HG03135 (cell line): ENCODE measurements around the gene ACOT9.
"Not testable (repeated sequence)": the region's sequence is repeated elsewhere in the genome, so short reads cannot be mapped to it uniquely, and the experiment has no call there.

Source experiments
- ATAC-seq: cut with Tn5 transposase; IDR thresholded peaks from one replicate; pipeline ENCODE4 v1.9.1; 2021; ENCODE audit warnings: mild to moderate bottlenecking, moderate library complexity; ENCODE audit not compliant: unreplicated experiment

The ACOT9 gene

DNA sequence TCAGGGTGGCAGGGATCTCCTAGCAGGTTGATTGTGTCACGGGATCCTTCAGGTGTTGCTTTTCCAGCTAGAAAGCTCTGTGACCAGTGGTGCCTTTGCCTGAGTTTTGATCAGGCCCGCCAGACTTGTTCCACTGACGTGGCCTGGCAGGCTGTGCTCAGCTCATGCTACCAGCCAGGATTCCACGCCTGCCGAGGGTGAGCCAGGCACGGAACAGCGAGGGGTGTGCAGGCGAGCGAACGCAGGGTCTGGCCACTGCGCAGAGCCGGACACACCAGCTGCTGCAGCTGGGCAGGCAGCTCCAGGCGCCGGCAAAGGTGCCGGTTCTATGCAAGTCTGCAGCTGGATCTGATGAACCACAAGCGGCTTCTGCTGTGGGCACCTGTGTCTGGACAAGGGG, 22.8 kb upstream of the ACOT9 start:
- ATAC-seq, result no peak

DNA sequence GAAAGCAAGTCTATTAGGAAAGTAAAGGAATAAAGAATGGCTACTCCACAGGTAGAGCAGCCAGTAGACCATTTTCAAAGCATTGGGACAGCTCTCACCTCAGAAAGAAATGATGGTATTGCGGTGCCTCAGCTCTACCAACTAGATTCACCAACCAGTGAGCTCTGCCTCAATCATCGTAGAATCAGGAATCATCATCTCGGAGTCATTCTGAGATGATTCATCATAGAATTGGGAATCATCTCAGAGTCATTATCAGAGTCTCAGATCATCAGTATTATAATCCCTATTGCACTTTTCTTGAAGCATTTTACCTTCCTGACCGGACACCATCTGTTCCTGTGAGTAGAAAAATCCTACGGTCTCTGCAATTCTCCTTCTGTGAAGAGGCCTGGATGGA, 22.4 kb upstream of the ACOT9 start:
- ATAC-seq, result no peak

DNA sequence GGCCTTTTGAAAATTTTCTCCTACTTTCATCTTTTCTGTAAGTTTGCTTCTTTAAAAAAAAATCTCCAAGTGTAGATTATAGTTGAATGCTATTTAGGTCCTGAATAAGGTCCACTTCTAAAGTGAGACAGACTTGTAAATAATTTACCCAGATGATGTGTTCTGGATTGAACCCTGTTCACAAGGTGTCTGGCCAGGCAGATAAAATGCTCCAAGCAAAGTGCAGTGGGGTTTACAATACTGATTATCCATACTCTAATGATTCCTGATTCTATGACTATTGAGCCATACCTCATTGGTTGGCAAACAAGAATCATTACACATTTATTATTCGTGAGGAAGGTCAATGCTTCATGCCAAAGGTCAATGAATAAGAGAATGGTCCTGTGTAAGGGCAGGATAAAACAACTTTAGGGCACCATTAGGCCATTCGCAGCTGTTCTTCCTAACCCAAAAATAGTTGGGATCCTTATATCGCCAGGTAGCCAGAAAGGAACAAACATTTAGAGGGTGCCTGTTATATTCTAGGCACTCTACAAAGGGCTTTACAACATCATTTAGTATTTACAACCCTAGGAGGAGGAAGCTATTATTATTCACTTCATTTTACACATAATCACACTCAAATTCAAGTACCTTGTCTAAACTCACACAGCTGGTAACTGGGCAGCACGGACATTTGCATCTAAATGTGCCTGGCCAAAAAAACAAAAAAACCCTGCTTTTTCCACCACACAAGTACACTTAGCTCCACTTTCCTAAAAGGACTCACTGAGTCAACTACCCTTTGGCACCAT, 21.3 kb upstream of the ACOT9 start:
- ATAC-seq, result no peak

DNA sequence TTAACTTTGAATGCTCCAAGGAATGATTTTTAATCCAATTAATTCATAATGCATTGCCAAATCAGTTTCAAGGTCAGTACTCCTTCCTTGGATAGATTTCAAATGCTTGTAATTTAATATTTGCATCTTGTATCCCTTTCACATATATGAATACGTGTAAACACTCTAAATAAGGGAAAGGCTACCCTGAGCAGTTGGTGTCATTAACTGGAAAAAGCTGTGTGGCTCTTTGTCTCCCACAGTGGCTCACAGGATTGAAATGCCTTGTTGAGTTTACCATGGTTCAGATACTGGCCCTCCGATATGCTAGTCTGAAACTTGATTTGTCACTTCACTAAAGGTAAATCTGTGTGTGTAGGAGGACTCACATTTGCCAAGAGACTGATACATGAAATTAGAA, 16.7 kb upstream of the ACOT9 start:
- no peak for ATAC-seq

DNA sequence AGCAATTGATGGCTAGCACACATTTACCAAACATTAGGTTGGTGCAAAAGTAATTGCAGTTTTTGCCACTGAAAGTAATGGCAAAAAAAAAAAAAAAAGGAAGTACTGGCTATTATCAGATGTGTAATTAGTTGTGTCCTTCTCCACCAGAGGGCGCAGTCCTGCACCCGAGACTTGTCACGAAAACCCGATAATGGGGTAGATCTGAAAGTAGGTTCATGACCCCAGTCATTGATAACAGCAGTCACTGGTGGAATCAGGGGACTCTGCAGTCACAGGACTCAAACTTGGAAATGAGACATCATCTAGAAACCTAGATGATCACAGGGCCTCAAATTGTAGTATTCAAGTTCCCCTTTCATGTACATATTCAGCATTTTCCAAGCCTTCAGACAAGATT, 13.1 kb upstream of the ACOT9 start:
- ATAC-seq, result peak; percentile 72

DNA sequence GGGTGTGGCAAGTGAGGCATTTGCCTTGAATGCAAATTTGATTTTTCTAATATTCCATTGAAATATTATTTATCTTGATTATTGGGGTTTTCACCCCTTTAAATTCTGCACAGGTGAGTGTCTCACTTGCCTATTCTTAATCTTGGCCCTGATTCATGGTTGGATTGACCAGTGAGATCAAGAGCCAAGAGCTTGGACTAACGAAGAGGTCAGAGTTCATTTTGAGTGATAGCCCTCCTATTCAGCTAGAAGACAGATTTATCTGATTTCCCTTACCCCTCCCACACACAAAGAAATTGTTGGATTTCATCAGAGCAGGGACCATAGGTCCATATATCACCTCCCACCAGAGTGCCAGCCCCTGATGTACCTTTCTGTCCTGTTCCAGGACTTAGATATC, 11.6 kb upstream of the ACOT9 start:
- ATAC-seq, result no peak

DNA sequence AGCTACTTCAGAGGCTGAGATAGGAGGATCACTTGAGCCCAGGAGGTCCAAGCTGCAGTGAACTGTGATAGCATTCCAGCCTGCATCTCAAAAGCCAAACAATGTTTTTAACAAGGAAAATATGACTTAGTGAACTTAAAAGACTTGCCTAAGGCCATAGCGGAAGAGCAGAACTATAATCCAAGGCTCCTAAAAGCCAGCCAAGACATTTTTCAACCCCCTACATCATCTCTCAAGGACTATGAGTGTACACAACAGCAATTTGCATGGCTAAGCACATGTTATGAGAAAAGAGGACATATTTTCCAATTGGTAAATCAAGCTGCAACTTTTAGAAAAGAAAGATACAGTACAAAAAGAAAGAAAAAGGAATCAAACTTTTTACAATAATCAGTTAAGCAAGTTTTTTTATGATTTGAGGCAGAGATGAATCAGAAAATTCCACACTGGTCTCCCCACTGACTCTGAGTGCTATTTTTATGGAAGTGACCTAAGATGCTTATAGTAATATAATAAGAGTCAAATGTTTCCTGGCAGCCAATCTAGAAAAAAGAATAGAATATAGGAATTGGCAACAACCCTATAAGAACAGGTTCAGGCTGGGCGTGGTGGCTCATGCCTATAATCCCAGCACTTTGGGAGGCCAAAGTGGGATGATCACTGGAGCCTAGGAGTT, 9.8 kb upstream of the ACOT9 start:
- ATAC-seq, result no peak

DNA sequence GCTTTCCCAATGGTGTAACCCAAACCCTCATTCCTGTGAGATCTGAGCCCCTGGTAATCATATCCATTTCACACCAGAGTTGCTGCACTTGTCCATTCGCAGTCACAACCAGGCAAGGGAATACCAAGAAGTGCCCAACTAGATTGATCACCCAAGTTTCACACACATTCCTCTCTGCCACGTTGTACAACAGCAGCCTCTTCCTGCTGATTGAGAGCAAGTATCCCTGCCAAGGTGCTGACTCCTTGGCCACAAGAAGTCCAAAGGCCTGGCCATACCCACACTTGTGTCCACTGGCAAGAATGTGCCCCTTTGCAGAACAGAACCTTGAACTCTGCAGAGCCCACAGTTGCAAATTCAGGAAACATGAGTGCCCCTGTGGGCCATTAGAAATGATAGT, 6.5 kb upstream of the ACOT9 start:
- ATAC-seq, result no peak

DNA sequence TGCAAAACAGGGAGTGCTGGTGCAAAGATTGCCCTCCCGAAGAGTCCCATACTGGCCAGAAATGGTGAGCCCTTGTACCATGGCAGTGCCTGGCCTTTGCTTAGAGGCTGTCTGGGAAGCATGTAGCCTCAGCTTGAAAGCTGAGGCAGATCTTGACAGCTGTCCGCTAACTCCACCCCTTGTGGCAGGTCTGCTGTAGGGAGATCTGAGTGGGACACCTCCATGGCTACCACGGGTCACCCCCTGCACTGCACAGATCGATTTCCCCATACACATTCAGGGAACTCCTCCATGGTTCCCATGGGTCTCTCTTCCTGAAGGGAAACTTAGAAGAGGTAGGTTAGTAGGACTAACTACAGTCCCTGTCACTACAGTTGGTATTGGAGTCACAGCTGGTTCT, 6.1 kb upstream of the ACOT9 start:
- no peak for ATAC-seq

DNA sequence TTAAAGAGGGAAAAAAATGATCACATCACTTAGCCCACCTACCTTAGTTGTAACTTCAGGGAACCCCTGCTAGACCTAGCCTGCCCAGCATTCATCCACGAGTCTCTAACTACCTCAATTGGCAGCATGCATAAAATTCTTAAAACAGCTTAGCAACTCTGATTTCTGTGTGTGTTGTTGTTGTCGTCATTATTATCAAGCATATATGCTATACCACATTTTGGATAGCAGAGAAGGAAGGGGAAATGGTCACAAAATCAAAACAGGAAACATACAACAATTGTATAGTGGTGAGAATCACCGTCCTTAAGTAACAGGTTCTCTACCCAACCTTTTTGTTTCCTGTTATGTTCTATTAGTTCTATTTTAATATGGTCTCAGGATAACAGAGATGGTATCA, 2.7 kb upstream of the ACOT9 start:
- ATAC-seq, result no peak

DNA sequence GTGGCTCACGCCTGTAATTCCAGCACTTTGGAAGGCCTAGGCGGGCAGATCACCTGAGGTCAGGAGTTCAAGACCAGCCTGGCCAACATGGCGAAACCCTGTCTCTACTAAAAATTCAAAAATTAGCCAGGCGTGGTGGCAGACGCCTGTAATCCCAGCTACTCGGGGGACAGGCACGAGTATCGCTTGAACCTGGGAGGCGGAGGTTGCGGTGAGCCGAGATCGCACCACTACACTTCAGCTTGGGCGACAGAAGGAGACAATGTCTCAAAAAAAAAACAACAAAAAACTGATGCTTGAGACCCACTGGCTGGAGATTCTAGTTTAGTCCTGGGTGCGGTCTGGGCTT, 521 bp upstream of the ACOT9 start:
- ATAC-seq, result not testable (repeated sequence)

DNA sequence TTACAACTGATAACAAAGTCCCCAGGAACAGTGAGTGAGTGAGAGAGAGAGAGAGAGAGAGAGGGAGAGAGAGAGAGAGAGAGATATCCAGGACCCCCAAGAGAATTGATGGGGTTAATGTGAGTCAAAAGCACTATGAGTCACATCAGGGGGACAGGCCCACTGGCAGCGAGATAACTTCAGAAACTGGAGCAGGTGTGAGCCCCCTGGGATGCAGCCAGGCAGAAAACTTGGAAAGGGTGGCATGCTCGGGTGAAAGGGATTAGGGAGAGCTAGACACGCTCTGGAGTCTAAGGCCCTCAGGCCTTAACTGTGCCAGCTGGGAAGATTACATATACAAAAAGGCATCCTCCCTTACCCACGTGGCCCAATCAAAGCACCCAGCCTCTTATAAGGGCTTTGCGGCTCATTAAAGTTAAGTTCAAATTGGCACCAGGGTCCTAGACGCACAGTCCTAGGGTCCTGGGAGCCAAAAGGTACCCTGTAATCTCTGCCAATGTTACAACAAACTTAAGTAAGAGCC, 841 bp downstream of the ACOT9 start:
- ATAC-seq, result no peak

DNA sequence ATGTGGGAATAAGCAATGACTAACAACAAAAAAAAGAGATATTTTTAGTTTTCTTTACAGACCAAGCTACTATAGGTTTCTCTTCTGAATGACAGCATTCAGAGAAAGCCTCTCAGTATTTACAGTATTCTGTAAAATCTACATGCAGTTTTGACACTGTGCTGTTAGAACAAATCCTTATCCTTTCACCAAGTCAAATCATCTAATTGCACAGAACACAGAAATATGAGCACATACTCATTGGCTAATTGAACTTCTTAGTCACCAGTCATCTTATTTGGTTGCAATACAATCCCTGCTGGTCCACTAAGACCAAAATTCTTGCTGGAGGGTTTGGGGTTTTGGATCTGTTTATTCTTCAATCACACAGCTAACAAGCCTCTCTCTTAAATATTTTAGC, 5.7 kb downstream of the ACOT9 start:
- ATAC-seq, result no peak

DNA sequence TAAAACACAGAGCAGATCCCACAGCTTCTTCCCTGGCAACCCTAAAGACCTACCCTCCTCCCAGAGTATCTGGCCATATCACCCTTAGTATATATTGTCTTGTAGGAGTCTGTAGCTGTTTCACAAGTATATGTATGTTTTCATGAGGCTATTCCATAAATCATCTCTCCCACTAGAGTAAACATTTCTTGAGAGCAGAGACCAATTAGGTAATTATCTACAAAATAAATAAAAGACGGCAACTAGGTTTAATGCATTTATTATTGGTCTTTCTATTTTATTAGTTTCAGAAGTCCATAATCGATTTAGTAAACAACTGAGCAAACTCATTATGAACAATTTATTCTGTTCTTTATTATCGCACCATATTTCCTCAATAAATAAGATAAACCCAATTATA, 7.0 kb downstream of the ACOT9 start:
- no peak for ATAC-seq

DNA sequence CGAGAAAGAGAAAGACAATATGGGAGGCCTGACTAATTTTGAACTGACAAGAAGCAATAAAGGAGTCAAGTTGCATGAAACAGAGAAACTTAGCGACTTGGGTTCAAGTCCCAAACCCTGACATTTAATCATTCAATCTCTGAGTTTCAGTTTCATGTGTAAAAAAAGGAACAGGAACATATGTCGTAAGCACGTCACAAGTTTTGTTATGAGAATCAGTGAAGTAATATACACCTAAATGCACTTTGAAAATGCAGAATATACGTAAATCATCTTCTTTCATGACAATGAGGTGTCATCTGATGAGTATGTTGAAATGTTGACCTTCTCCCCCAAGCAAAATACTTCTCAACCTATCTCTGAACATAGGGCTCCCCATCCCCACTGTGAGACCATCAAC, 10.4 kb downstream of the ACOT9 start:
- ATAC-seq, result peak; percentile 83

DNA sequence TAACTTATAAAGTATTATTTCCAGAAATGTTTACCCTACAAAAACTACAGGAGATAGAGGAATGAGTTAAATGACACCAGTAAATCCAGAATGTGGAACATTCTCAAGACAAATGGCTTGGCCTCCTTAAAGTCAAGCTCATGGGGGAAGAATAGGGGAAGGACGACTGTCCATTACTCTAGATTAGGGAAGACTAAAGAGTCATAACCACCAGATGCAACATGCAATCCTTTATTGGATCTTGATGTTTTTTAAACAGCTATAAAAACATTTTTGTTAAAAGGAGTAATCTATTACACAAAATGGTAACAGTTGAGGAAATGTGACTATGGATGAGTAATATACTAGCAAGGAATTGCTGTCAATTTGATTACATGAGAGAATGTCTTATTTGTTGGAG, 11.1 kb downstream of the ACOT9 start:
- ATAC-seq, result no peak

DNA sequence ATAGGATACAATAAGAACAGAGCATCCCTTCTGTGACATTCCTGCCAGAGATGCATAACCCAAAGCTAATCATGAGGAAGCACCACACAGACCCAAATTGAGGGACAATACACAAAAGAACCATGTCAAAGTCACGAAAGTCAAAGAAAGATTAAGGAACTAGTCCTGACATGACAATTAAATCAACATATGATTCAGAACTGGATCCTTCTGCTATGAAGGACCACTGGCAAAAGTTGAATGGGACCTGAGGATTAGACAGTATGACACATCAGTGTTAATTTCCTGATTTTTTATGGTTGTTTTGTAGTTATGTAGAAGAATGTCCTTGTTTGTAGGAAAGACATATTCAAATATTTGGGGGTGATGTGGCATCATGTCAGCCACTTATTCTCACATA, 13.9 kb downstream of the ACOT9 start:
- ATAC-seq, result no peak

DNA sequence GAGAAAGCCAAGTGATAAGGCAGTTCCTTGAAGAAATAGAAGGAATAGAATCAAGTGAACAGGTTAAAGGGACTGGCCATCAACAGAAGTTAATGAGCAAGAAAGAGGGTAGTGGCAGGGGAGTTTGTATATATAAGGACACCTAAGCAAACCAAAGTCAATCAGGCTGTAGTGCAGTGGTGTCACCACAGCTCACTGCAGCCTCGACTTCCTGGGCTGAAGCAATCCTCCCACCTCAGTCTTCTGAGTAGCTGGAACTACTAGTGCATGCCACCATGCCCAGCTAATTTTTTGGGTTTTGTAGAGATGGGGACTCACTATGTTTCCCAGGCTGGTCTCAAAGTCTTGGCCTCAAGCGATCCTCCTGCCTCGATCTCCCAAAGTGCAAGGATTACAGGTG, 15.9 kb downstream of the ACOT9 start:
- no peak for ATAC-seq

DNA sequence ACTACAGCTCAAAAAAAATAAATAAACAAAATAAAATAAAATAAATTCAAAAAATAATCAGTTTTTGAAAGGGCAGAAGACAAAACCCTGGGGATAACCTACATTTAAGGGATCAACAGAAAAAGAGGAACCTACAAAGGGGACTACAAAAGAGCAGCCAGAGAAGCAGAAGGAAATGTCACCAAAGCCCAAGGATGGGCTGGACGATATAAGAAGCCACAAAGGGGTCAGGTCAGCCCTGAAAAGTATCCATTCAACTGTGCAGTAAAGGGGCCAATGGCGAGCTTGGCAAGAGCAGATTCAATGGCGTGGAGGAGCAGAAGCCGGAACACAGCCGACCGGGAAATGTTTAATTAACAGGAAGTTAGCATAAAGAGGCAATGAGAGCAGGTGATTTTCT, 16.9 kb downstream of the ACOT9 start:
- ATAC-seq, result no peak

DNA sequence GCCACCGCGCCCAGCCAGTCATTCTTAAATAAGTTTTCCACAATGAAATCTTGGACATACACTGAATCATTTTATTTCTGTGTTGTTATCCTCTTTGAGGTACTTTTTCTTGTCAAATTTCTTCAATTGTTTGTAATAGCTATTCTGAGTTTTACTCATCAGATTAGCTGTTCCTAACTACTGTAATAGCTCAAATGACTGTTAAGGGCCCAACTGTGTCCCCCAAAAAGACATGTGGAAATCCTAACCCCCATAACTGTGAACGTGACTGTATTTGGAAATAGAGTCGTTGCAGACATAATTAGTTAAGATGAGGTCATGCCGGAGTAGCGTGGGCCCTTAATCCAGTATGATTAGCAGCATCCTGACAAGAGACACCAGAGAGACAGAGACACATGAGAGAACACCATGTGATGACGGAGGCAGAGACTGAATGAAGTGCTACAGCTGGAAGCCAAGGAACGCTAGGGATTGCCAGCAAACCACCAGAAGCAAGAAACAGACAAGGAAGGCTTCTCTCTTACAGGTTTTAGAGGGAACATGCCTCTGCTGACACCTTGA, 22.9 kb downstream of the ACOT9 start:
- ATAC-seq, result no peak

DNA sequence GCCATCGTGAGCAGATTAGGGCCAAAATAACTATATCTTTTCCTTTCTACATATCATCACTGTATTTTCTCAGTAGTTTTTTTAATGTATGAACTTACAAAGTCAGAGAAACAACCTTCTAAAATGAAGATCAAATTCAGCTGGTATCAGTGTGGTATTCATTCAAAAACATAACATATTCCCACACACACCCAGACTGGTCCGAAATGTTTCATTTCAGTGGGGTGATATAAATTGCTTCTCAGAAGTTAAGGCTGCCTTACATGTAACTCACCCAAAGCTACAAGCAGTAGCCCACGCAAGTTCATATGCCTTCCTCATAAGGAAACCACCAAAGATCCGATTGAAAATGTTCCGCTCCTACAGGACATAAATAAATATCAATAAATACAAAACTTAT, 37.8 kb downstream of the ACOT9 start:
- no peak for ATAC-seq

DNA sequence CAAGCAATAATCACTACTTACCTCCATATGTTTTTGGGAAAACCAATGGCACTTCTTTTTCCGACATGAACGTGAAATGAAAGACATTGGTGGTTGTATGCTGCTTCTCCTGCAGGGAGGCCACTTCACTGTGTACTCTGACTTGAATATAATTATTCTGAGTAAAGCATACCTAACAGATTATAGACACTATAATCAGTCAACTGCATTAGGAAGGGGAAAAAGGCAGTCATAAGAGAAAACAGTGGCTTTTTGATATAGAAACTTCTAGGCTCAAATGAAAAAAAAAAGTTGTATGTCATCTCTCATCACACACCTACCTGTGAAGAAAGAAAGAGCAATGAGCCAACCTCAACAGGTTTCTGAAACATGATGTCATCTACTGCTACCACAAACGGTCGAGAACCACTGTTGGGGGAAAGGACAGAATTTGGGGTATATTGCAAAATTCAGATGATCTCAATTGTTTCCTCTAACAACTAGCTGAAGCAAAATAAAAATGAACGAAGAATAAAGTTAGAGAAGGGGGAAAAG, 38.3 kb downstream of the ACOT9 start:
- ATAC-seq, result no peak
